ENCODE data around the gene TARDBP.
"Not testable (repeated sequence)": the region's sequence is repeated elsewhere in the genome, so short reads cannot be mapped to it uniquely, and the experiment has no call there.

Gene TARDBP

GRCh38 chr1:10996100-10996499 is 16.4 kb upstream of the TARDBP start:
- no peak for DNase-seq

DNA sequence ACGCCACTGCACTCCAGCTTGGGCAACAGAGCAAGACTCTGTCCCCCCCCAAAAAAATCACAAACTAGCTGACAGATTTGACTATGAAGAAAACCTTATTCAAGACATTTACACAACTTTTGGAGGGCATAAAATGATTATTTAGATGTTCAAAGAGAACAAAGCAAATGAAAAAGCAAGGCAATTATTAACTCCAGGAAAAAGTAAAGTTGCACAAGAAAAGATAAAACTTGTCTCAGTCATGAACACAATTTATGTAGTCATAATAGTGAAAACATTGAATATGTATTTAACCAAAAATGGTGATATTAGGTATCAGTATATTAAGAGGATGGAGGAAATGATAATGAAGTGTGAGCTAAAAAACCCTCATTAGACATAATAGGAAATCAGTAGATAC is 11.9 kb upstream of the TARDBP start:
- no peak for DNase-seq

- DNase-seq = no peak
These were observed 692 bp downstream of the TARDBP start for GRCh38 chr1:11013160-11013531.

GRCh38 chr1:11019358-11019757 is 6.9 kb downstream of the TARDBP start:
- DNase-seq = not testable (repeated sequence)

GRCh38 chr1:11019971-11020370 is 7.5 kb downstream of the TARDBP start:
- DNase-seq = no peak

GRCh38 chr1:11023201-11023600 is 10.7 kb downstream of the TARDBP start:
- DNase-seq = no peak

DNA sequence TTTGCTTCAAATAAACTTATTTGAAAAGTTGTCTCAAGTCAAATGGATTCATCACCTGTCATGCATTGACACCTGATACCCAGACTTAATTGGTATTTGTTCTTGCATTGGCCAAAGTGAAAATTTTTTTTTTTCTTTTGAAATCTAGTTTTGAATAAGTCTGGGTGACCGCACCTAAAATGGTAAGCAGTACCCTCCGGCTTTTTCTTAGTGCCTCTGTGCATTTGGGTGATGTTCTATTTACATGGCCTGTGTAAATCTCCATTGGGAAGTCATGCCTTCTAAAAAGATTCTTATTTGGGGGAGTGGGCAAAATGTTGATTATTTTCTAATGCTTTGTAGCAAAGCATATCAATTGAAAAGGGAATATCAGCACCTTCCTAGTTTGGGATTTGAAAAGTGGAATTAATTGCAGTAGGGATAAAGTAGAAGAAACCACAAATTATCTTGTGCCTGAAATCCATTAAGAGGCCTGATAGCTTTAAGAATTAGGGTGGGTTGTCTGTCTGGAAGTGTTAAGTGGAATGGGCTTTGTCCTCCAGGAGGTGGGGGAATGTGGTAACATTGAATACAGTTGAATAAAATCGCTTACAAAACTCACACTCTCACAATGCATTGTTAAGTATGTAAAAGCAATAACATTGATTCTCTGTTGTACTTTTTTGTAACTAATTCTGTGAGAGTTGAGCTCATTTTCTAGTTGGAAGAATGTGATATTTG is 11.9 kb downstream of the TARDBP start:
- no peak for DNase-seq

GRCh38 chr1:11024874-11025203 is 12.4 kb downstream of the TARDBP start:
- DNase-seq = no peak

- no peak for DNase-seq
These were observed 13.2 kb downstream of the TARDBP start for GRCh38 chr1:11025618-11026017.

DNA sequence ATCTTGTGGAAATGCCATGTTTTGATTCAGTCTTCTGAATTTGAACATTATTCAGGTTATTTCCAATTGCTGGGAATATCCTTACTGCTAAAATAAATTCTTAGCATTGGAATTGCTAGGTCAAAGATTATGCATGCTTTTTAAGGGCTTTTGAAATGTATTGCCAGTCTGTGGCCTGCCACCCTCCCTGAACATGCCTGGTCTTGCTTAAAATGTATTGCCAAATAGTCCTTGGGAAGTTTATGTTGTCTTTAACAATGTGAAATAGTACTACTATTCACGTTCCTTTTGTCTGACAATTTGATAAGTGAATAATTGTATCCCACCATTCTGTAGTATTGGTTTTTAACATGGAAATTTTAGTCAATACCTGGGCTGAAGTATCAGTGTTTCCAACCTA is 13.6 kb downstream of the TARDBP start:
- no peak for DNase-seq

GRCh38 chr1:11026903-11027302 is 14.4 kb downstream of the TARDBP start:
- DNase-seq = no peak

- no peak for DNase-seq
These were observed 14.9 kb downstream of the TARDBP start for GRCh38 chr1:11027316-11027715.

GRCh38 chr1:11028018-11028417 is 15.6 kb downstream of the TARDBP start:
- no peak for DNase-seq

GRCh38 chr1:11030865-11031264 is 18.4 kb downstream of the TARDBP start:
- no peak for DNase-seq

GRCh38 chr1:11031624-11032262 is 19.3 kb downstream of the TARDBP start:
- no peak for DNase-seq

GRCh38 chr1:11037019-11037739 is 24.7 kb downstream of the TARDBP start:
- DNase-seq = not testable (repeated sequence)

- peak; percentile 86 for DNase-seq
These were observed 25.3 kb downstream of the TARDBP start for GRCh38 chr1:11037740-11038182.

- DNase-seq = no peak
These were observed 27.1 kb downstream of the TARDBP start for GRCh38 chr1:11039351-11040104.

GRCh38 chr1:11040105-11040429 is 27.6 kb downstream of the TARDBP start:
- not testable (repeated sequence) for DNase-seq

GRCh38 chr1:11041048-11041447 is 28.6 kb downstream of the TARDBP start:
- DNase-seq = no peak

- DNase-seq = no peak
These were observed 29.6 kb downstream of the TARDBP start for GRCh38 chr1:11042065-11042464.

- no peak for DNase-seq
These were observed 30.8 kb downstream of the TARDBP start for GRCh38 chr1:11042995-11043874.
